ENCODE measurements around the gene GLI3. TPM values are rescaled to one million over a fixed set of nuclear protein-coding genes. Genes with fewer than 3 reads are reported as not detected.

The GLI3 gene
- total RNA-seq, 1 experiment from 2014 or later, result 45.0 TPM

- Mint-ChIP-seq H3K4me3 (no peak overlapping the region), H3K27me3 (ENCODE audit: low read depth) (no peaks in the 10 kb centered on the region; the same call in 1 of the 2 replicates), H3K4me1 (peaks cover 34 to 36% of the 10 kb centered on the region in 2 experiments), H3K27ac (no peak overlapping the region), H3K36me3 (ENCODE audit: insufficient read depth in 1 of 3, low read depth in 3 of 3) (peaks cover 0 to 9% (median 0%) of the 10 kb centered on the region in 3 experiments; a peak in 2 of 7 replicates), H3K9me3 (no peaks in the 10 kb centered on the region)
- H3K23ac ChIP-seq (ENCODE audit: insufficient read length, low read depth, low read length), result no peak overlapping the region
- H3K18ac ChIP-seq (ENCODE audit: insufficient read length, low read depth, low read length), result no peak overlapping the region
- H2AFZ ChIP-seq (ENCODE audit: low read length), result no peak overlapping the region
- no peak overlapping the region for H3K14ac ChIP-seq (ENCODE audit: insufficient read depth, low read length)
- WGBS (ENCODE audit: extremely low coverage, insufficient read length, low lambda C conversion rate), result no CpG with 5 or more reads among the region's 3 CpGs
- no peak overlapping the region for H3K56ac ChIP-seq (ENCODE audit: insufficient read length, low read depth, low read length)
- H3K9me3 ChIP-seq (ENCODE audit: control insufficient read depth, low read depth, low read length), result no peaks in the 10 kb centered on the region
- H4K91ac ChIP-seq (ENCODE audit: insufficient read length, low read depth, low read length), result no peak overlapping the region
- H2BK5ac ChIP-seq (ENCODE audit: insufficient read length, low read length), result no peak overlapping the region
- no peak overlapping the region for H2BK12ac ChIP-seq (ENCODE audit: insufficient read length, low read depth, low read length)
- no peaks in the 10 kb centered on the region for H3K27me3 ChIP-seq (ENCODE audit: insufficient read depth, low read length)
- no peak overlapping the region for H4K8ac ChIP-seq (replicated peaks; ENCODE audit: insufficient read length, low read depth, low read length)
- H2AK5ac ChIP-seq (ENCODE audit: insufficient read length, low read length), result no peak overlapping the region
- no peak overlapping the region for H3K9ac ChIP-seq (ENCODE audit: extremely low read depth, insufficient read length, low read length)
- H3T11ph ChIP-seq (ENCODE audit: low read length), result no peak overlapping the region
- H4K20me1 ChIP-seq (ENCODE audit: control insufficient read depth, insufficient read depth, insufficient read length), result peaks cover 2% of the 10 kb centered on the region
- no peak overlapping the region for H4K5ac ChIP-seq (ENCODE audit: insufficient read length, low read depth, low read length)
- no peaks in the 10 kb centered on the region for H3K79me2 ChIP-seq (ENCODE audit: insufficient read depth, low read length)
- no peak overlapping the region for H3K4ac ChIP-seq (ENCODE audit: low read depth, low read length)
- no peak overlapping the region for H3K27ac ChIP-seq (ENCODE audit: insufficient read length, low read depth, low read length)
- H3K79me1 ChIP-seq (ENCODE audit: insufficient read depth, low read depth, low read length, poor library complexity, severe bottlenecking), result no peaks in the 10 kb centered on the region
- no peak for DNase-seq
- no peak overlapping the region for H2BK15ac ChIP-seq (ENCODE audit: low read depth, low read length)
- H2BK20ac ChIP-seq (ENCODE audit: low read depth, low read length, poor library complexity, severe bottlenecking), result no peak overlapping the region
- H3K4me1 ChIP-seq (ENCODE audit: insufficient read depth, low read length), result peaks cover 6% of the 10 kb centered on the region; the same call in 1 of the 2 replicates
- no peaks in the 10 kb centered on the region for H3K23me2 ChIP-seq (ENCODE audit: insufficient read length, low read depth, low read length, poor library complexity, severe bottlenecking)
- H3K4me2 ChIP-seq (ENCODE audit: insufficient read depth, insufficient read length, low read length), result no peak overlapping the region
- no peak for TF ChIP-seq CTCF (conservative IDR thresholded peaks at IDR 0.05)
- H2BK120ac ChIP-seq (ENCODE audit: low read depth, low read length, poor library complexity, severe bottlenecking), result no peak overlapping the region
These were observed 130.4 kb downstream of the GLI3 start for GRCh38 chr7:42106562-42106961.
